GM13977 (cell line): ENCODE data around the gene NSDHL.

ENCODE experiments used
- DNase-seq: peaks from one replicate; pipeline ENCODE4 v3.0.0; 2012; ENCODE audit warnings: low spot score
- in situ Hi-C: fragments of 300-500 bp; cut with MboI; formaldehyde crosslinking; loops from one replicate; pipeline ENCODE4 v1.12.0; 2022; ENCODE audit warnings: low sequenced_read_pairs, low pct_unique_long_range_greater_than_20kb, mixed read lengths, inconsistent platforms; ENCODE audit not compliant: unreplicated experiment
- TF ChIP-seq, protein P1 (sequence below): IDR thresholded peaks from 2 replicates; pipeline ENCODE4 v1.5.1; 2012; ENCODE audit warnings: mild to moderate bottlenecking, control low read depth; ENCODE audit not compliant: insufficient read depth; ENCODE audit errors: extremely low read depth, missing control alignments

Gene NSDHL

GRCh38 chrX:152843852-152844251 lies 13.0 kb downstream of the NSDHL start:
- DNase-seq: no peak
- TF ChIP-seq, protein P1, sequence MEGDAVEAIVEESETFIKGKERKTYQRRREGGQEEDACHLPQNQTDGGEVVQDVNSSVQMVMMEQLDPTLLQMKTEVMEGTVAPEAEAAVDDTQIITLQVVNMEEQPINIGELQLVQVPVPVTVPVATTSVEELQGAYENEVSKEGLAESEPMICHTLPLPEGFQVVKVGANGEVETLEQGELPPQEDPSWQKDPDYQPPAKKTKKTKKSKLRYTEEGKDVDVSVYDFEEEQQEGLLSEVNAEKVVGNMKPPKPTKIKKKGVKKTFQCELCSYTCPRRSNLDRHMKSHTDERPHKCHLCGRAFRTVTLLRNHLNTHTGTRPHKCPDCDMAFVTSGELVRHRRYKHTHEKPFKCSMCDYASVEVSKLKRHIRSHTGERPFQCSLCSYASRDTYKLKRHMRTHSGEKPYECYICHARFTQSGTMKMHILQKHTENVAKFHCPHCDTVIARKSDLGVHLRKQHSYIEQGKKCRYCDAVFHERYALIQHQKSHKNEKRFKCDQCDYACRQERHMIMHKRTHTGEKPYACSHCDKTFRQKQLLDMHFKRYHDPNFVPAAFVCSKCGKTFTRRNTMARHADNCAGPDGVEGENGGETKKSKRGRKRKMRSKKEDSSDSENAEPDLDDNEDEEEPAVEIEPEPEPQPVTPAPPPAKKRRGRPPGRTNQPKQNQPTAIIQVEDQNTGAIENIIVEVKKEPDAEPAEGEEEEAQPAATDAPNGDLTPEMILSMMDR: no peak
- in situ Hi-C loops: no loop called here

GRCh38 chrX:152844256-152844655 lies 13.4 kb downstream of the NSDHL start:
- DNase-seq: no peak
- TF ChIP-seq, protein P1: no peak
- in situ Hi-C loops: no loop called here

- no peak for DNase-seq
- TF ChIP-seq, protein P1: no peak
- in situ Hi-C loops: no loop called here
These were observed 14.9 kb downstream of the NSDHL start for GRCh38 chrX:152845618-152846240.

GRCh38 chrX:152847281-152847680 lies 16.4 kb downstream of the NSDHL start:
- TF ChIP-seq, protein P1: no peak
- in situ Hi-C loops: no loop called here
- no peak for DNase-seq

- in situ Hi-C loops: no loop called here
- TF ChIP-seq, protein P1: no peak
- DNase-seq: no peak
These were observed 19.6 kb downstream of the NSDHL start for GRCh38 chrX:152850465-152850864.

GRCh38 chrX:152853986-152854385 lies 23.1 kb downstream of the NSDHL start:
- TF ChIP-seq, protein P1: no peak
- DNase-seq: no peak
- in situ Hi-C loops: no loop called here
